ENCODE data around the gene ADORA1.

- TF ChIP-seq ZSCAN23 (tag by site-specific recombination; IDR thresholded peaks at IDR 0.05) (no peak), ZNF174 (tag by site-specific recombination; IDR thresholded peaks at IDR 0.05) (no peak), ZBTB20 (tag by site-specific recombination; IDR thresholded peaks at IDR 0.05) (no peak), ZNF561 (tag by site-specific recombination; IDR thresholded peaks at IDR 0.05; ENCODE audit: borderline replicate concordance) (no peak), ZNF391 (tag by site-specific recombination; IDR thresholded peaks at IDR 0.05; ENCODE audit: borderline replicate concordance, low read depth) (no peak), ZNF518A (tag by site-specific recombination; conservative IDR thresholded peaks at IDR 0.05; ENCODE audit: low read depth) (no peak), ZNF248 (tag by site-specific recombination; IDR thresholded peaks at IDR 0.05) (no peak), ZBTB26 (tag by site-specific recombination; optimal IDR thresholded peaks at IDR 0.05) (no peak), REST (tag by site-specific recombination; IDR thresholded peaks at IDR 0.05) (no peak)
Observed at GRCh38 chr1:203083463-203083921, 44.0 kb upstream of the ADORA1 start.

Data from HEK293 (cell line).